Measurements from ENCODE around the gene GNG3.
"Not testable (repeated sequence)": the region's sequence is repeated elsewhere in the genome, so short reads cannot be mapped to it uniquely, and the experiment has no call there.

The GNG3 gene

GRCh38 chr11:62721994-62722393 lies 14.5 kb downstream of the GNG3 start:
- no peak for DNase-seq

GRCh38 chr11:62724171-62724570 lies 16.7 kb downstream of the GNG3 start:
- DNase-seq = no peak

GRCh38 chr11:62725646-62726045 lies 18.2 kb downstream of the GNG3 start:
- no peak for DNase-seq

GRCh38 chr11:62726156-62726914 lies 18.9 kb downstream of the GNG3 start:
- DNase-seq = no peak

GRCh38 chr11:62726915-62727164 lies 19.4 kb downstream of the GNG3 start:
- no peak for DNase-seq

- peak; percentile 99 for DNase-seq
Measured at GRCh38 chr11:62727165-62727871, 19.8 kb downstream of the GNG3 start, which contains the start of gene HNRNPUL2. Gene HNRNPUL2 (minus strand): TSS chr11:62727457. CDS start chr11:62727156, 301 bp downstream.

GRCh38 chr11:62727872-62728170 lies 20.3 kb downstream of the GNG3 start:
- peak; percentile 91 to 97 for DNase-seq

GRCh38 chr11:62728171-62728988 lies 20.9 kb downstream of the GNG3 start, which contains the start of gene TTC9C:
Gene TTC9C (plus strand): TSS chr11:62728486. CDS start chr11:62728849, 363 bp downstream.
- peak; percentile 79 to 85 for DNase-seq

GRCh38 chr11:62730076-62730475 lies 22.6 kb downstream of the GNG3 start:
- DNase-seq = not testable (repeated sequence)

GRCh38 chr11:62732830-62733229 lies 25.4 kb downstream of the GNG3 start:
- no peak for DNase-seq

- no peak for DNase-seq
Measured at GRCh38 chr11:62737196-62737595, 29.7 kb downstream of the GNG3 start.

- DNase-seq = no peak
Measured at GRCh38 chr11:62747475-62748160, 40.1 kb downstream of the GNG3 start.

GRCh38 chr11:62749931-62750330 lies 42.5 kb downstream of the GNG3 start:
- not testable (repeated sequence) for DNase-seq

GRCh38 chr11:62752177-62752785 lies 44.8 kb downstream of the GNG3 start:
- DNase-seq = no peak

- no peak for DNase-seq
Measured at GRCh38 chr11:62752994-62753735, 45.7 kb downstream of the GNG3 start.

- DNase-seq = peak; percentile 99
Measured at GRCh38 chr11:62753736-62754603, 46.5 kb downstream of the GNG3 start, which contains the start of gene ZBTB3. Gene ZBTB3 (minus strand): TSS chr11:62754160. CDS start chr11:62753664, 496 bp downstream.

- DNase-seq = no peak
Measured at GRCh38 chr11:62755086-62755615, 47.7 kb downstream of the GNG3 start.

- DNase-seq = no peak
Measured at GRCh38 chr11:62757846-62758788, 50.6 kb downstream of the GNG3 start.
